Liver (tissue), 2 donors: ENCODE data around the gene TANGO6.

Experiments
- TF ChIP-seq, protein P1 (sequence below): fragments of 150-350 bp; IDR thresholded peaks from 2 replicates; pipeline ENCODE4 v1.5.1; 2017; ENCODE audit warnings: improper control_type of control experiment, low read depth, low read length; ENCODE audit not compliant: missing input control
- TF ChIP-seq, protein P2 (sequence below): IDR thresholded peaks from 2 replicates; pipeline ENCODE4 v1.6.1; 2016; ENCODE audit warnings: antibody characterized with exemption, mild to moderate bottlenecking
- TF ChIP-seq, protein P3 (sequence below): IDR thresholded peaks from 2 replicates; pipeline ENCODE4 v1.6.1; 2016; ENCODE audit warnings: antibody characterized with exemption
- TF ChIP-seq, protein P4 (sequence below): IDR thresholded peaks from 2 replicates; pipeline ENCODE4 v1.6.1; 2016; ENCODE audit warnings: antibody characterized with exemption
- donor health status: healthy.

DNA sequence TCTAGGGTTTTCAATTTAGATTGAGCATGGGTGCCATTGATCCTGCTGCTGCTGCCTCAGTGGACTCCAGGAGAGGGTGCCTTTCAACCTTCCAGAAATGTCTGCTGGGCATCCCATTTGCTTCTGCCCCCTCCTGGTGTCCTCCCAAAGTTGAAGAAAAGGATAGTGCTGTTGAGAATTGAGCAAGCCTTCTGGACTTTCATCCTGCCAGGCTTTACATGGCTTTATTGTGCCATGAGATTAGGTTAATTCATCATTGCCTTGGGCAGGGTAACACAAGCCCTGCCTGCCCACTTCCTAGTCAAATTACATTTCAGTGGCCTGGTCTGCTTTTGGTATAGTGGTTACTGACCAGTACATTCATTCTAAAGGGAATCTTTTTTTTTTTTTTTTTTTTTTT is 17.9 kb upstream of the TANGO6 start:
- TF ChIP-seq, protein P1, sequence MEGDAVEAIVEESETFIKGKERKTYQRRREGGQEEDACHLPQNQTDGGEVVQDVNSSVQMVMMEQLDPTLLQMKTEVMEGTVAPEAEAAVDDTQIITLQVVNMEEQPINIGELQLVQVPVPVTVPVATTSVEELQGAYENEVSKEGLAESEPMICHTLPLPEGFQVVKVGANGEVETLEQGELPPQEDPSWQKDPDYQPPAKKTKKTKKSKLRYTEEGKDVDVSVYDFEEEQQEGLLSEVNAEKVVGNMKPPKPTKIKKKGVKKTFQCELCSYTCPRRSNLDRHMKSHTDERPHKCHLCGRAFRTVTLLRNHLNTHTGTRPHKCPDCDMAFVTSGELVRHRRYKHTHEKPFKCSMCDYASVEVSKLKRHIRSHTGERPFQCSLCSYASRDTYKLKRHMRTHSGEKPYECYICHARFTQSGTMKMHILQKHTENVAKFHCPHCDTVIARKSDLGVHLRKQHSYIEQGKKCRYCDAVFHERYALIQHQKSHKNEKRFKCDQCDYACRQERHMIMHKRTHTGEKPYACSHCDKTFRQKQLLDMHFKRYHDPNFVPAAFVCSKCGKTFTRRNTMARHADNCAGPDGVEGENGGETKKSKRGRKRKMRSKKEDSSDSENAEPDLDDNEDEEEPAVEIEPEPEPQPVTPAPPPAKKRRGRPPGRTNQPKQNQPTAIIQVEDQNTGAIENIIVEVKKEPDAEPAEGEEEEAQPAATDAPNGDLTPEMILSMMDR: peak; percentile 10
- TF ChIP-seq, protein P2, sequence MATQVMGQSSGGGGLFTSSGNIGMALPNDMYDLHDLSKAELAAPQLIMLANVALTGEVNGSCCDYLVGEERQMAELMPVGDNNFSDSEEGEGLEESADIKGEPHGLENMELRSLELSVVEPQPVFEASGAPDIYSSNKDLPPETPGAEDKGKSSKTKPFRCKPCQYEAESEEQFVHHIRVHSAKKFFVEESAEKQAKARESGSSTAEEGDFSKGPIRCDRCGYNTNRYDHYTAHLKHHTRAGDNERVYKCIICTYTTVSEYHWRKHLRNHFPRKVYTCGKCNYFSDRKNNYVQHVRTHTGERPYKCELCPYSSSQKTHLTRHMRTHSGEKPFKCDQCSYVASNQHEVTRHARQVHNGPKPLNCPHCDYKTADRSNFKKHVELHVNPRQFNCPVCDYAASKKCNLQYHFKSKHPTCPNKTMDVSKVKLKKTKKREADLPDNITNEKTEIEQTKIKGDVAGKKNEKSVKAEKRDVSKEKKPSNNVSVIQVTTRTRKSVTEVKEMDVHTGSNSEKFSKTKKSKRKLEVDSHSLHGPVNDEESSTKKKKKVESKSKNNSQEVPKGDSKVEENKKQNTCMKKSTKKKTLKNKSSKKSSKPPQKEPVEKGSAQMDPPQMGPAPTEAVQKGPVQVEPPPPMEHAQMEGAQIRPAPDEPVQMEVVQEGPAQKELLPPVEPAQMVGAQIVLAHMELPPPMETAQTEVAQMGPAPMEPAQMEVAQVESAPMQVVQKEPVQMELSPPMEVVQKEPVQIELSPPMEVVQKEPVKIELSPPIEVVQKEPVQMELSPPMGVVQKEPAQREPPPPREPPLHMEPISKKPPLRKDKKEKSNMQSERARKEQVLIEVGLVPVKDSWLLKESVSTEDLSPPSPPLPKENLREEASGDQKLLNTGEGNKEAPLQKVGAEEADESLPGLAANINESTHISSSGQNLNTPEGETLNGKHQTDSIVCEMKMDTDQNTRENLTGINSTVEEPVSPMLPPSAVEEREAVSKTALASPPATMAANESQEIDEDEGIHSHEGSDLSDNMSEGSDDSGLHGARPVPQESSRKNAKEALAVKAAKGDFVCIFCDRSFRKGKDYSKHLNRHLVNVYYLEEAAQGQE: no peak
- TF ChIP-seq, protein P3, sequence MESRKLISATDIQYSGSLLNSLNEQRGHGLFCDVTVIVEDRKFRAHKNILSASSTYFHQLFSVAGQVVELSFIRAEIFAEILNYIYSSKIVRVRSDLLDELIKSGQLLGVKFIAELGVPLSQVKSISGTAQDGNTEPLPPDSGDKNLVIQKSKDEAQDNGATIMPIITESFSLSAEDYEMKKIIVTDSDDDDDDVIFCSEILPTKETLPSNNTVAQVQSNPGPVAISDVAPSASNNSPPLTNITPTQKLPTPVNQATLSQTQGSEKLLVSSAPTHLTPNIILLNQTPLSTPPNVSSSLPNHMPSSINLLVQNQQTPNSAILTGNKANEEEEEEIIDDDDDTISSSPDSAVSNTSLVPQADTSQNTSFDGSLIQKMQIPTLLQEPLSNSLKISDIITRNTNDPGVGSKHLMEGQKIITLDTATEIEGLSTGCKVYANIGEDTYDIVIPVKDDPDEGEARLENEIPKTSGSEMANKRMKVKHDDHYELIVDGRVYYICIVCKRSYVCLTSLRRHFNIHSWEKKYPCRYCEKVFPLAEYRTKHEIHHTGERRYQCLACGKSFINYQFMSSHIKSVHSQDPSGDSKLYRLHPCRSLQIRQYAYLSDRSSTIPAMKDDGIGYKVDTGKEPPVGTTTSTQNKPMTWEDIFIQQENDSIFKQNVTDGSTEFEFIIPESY: no peak
- TF ChIP-seq, protein P4, sequence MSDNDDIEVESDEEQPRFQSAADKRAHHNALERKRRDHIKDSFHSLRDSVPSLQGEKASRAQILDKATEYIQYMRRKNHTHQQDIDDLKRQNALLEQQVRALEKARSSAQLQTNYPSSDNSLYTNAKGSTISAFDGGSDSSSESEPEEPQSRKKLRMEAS: no peak
